IPS-18c (cell line): Measurements from ENCODE around the gene CHRNA4.

Experiments
- H3K4me3 ChIP-seq: 2 replicates; pipeline ENCODE4 v1.7.0; 2013; ENCODE audit warnings: low read depth, mild to moderate bottlenecking, low read length, moderate library complexity; ENCODE audit not compliant: insufficient read depth
- H3K9me3 ChIP-seq: one replicate; pipeline ENCODE4 v1.6.1; 2013; ENCODE audit warnings: mild to moderate bottlenecking, low read length, moderate library complexity; ENCODE audit not compliant: control insufficient read depth, insufficient read depth

The CHRNA4 gene

DNA sequence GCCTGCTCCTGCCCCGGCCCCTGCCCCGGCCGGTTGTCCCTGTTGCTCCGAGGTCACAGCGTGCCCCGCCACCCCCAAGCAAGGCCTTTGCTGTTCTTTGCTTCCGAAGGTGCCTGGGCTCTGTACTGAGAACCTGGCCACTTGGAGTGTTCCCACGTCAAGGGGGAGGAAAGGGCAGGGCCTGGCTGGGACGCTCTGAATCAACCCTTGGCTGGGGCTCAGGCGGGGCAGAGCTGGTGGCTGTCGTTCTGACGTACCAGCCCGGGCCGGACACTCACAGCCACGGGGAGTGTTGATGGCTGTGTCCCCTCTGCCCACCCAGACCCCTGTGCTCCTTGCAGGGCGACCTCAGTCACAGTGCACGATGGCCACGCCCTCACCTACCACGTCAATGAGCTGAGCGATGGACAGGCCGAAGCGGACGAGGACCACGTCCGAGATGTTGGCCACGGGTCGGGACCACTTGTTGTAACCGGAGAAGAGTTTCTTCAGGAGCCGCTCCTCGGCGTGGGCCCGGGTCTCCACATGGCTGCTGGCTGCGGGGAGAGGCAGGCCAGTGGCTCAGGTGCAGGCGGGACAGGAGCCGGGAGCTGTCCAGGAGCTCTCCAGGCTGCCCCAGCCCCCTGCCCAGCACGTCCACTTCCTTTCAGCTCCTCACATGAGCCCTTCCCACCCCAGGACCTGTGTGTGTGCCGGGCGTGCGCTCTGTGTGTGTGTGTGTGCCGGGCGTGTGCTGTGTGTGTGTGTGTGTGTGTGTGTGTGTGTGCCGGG, 1.8 kb downstream of the CHRNA4 start:
- no peak overlapping the region for H3K4me3 ChIP-seq

DNA sequence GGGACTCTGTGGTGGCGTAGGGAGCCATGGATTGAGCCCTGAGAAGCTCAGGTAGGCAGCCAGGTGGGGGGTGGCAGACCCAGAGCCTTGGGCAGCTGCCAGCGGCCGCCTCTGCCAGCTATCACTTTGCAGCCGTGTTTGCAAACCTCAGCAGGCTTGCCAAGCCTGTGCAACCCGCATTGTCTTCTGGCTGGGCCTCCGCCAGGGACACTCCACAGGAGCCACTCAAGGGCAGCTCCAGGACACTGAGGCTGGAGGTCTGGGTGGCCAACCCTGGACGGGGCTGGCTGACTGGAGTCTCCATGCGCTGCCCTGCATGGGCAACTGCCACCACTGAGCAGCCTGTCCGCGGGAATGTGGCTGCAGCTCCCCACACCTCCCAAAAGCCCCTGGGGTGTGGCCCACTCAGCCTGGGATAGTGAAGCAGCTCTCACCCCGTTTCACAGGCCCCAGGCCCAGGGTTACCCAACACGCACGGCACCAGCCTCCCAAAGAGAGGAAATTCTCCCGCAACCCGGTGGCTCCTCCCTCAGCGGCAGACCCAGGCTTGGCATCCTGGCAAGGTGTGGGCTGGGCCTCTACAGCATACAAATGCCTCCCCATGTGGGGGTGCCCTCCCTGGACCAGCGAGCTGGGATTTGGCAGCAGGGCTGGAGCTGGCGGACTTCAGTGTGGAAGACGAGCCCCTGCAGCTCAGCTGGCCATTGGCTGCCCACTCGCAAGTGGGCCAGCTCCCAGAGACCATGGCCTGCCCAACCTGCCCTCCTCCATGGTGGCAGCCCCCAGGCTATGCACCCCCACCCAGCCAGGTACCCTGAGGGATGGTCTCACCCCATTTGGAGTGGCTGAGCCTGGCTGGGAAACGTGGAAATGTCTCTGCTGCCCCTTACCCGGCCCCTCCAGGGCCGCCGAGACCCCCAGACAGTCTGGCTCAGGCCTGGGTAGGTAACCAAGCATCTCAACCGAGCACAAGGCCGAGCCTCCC, 2.9 kb downstream of the CHRNA4 start:
- no peak overlapping the region for H3K4me3 ChIP-seq

More for the DNA sequence above, 1.8 kb downstream of the CHRNA4 start:
- H3K9me3 ChIP-seq = no peaks in the 10 kb centered on the region

GRCh38 chr20:63356931-63357879, 3.9 kb downstream of the CHRNA4 start:
- no peaks in the 10 kb centered on the region for H3K9me3 ChIP-seq

More for the DNA sequence above, 2.9 kb downstream of the CHRNA4 start:
- H3K9me3 ChIP-seq = no peaks in the 10 kb centered on the region

GRCh38 chr20:63356511-63356910, 4.6 kb downstream of the CHRNA4 start:
- Histone ChIP-seq H3K9me3 (no peaks in the 10 kb centered on the region), H3K4me3 (no peak overlapping the region)

More at GRCh38 chr20:63356931-63357879, 3.9 kb downstream of the CHRNA4 start:
- H3K4me3 ChIP-seq = no peak overlapping the region

GRCh38 chr20:63355781-63356295, 5.3 kb downstream of the CHRNA4 start:
- H3K9me3 ChIP-seq = no peaks in the 10 kb centered on the region
- H3K4me3 ChIP-seq = no peak overlapping the region

DNA sequence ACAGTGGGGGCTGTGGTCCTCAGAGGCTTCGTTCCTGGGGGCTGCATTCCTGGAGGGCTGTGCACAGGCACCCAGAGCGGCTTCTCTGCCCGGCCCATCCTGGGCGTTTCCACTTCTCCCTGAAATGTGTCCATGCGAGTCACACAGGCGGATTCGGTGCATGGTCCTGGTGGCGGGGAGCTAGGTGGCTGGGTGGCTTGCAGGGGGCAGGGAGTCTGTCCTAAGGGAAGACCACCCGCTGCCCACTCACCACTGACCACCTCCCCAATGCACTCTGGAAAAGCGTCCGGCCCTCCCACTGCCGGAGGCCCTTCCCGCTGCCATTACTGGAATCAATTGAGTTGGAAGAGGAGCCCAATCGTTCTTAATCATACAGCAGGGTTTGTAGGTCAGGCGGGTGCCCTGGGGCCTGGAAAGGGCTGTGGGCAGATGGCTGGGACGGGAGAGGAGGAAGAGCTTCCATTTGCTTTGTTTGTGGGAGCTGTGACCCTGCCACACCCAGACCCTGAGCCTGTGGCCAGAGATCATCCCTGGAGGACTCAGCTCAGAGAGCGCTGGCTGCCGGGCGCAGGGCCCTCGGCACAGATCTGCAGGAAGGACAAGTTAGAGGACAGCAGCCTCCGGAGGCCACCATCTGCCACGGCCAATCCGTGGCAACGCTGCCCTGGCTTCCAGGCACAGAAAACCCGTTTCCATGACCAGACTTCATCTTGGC, 6.4 kb downstream of the CHRNA4 start:
- H3K4me3 ChIP-seq = no peak overlapping the region
- no peaks in the 10 kb centered on the region for H3K9me3 ChIP-seq

DNA sequence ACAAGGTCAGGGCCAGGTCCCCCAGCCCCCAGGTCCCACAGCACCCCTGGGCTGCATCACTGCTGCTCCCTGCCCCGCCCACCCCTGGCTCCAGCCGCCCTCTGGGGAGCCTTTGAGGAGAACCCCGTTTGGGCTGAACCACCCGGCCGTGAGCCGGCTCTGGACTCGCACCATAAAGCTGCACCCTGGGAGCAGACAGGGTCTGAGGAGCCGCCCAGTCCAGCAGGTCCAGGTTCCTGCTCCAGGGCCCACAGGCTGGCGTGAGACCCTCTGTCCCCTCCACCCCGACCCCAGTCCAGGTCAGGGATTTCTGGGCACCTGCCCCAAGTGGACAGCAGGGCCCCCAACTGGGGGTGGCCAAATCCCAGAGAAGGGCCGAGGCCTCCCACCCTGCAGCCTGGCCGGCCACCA, 8.3 kb downstream of the CHRNA4 start:
- Histone ChIP-seq H3K9me3 (no peaks in the 10 kb centered on the region), H3K4me3 (no peak overlapping the region)

DNA sequence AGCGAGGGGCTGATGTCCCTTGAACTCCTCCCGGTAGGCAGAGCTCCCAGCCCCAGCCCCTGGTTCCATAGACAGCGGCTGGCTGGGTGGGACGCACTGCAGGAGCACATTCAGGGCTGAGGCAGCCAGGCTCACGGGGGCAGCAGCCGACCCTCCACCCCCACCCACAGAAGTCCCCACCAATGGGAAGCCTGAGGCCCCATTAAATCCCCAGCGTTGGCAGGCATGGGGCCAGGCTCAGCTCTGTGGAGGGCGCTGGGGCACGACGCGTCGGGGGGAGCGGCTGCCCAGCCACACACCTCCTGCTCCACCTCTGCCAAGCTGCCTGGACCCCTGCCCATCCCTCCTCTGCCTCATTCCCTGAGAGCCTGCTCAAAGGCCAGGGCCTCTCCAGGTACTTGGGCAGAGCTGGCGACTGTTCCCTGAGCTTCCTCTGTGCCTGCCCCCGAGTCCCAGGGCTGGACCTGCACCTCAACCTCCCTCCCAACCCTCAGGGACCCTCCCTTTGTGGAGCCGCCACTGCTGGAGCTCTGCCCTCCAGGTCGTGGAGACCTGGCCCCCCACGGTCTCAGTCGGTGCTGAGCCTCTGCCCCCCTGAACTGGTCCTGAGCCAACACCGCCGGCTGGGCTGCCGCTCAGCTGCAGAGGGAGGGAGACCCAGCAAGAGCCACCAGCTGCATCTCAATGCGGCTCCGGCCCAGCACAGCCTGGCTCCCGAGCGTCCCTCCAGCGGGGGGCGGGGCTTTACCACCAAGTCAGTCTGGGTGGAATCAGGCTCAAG, 9.1 kb downstream of the CHRNA4 start:
- Histone ChIP-seq H3K9me3 (no peaks in the 10 kb centered on the region), H3K4me3 (no peak overlapping the region)

DNA sequence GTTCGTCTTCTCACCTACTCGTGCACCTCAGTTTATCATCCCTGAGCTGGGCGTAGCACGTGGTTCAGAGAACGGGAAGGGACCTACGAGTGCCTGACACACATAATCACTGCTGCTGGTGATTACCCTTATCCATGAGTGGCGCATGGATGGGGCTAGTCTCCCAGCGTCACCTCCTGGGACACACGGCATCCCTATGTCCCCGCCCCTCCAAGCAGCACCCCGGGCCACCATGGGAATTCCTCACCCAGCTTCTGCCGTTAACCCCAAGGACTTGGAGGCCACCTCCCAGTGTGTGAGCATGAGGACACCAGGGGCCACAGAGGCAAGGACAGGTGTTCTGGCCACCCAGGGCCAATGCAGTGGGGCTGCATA, 9.8 kb downstream of the CHRNA4 start:
- no peak overlapping the region for H3K4me3 ChIP-seq
- no peaks in the 10 kb centered on the region for H3K9me3 ChIP-seq

DNA sequence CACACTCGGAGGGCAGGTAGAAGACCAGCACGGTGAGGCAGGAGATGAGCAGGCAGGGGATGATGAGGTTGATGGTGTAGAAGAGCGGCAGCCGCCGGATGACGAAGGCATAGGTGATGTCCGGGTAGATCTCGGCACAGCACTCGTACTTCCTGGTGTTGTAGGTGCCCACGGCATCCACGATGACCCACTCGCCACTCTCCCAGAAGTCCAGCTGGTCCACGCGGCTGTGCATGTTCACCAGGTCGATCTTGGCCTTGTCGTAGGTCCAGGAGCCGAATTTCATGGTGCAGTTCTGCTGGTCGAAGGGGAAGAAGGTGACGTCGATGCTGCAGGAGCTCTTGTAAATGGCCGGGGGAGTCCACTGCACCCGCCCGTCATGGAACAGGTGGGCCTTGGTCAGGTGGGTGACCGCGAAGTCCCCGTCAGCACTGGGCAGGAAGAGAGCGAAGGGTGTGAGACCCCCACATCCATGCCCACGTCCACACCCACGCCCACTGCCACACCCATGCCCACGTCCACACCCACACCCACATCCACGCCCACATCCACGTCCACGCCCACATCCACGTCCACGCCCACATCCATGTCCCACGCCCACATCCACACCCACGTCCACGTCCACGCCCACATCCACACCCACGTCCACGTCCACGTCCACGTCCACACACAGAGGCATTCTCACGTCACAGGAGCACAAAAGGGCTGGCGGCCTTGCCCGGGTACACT, 10.4 kb downstream of the CHRNA4 start:
- Histone ChIP-seq H3K4me3 (no peak overlapping the region), H3K9me3 (no peaks in the 10 kb centered on the region)

GRCh38 chr20:63350196-63350595, 11.0 kb downstream of the CHRNA4 start:
- no peak overlapping the region for H3K4me3 ChIP-seq
- no peaks in the 10 kb centered on the region for H3K9me3 ChIP-seq

DNA sequence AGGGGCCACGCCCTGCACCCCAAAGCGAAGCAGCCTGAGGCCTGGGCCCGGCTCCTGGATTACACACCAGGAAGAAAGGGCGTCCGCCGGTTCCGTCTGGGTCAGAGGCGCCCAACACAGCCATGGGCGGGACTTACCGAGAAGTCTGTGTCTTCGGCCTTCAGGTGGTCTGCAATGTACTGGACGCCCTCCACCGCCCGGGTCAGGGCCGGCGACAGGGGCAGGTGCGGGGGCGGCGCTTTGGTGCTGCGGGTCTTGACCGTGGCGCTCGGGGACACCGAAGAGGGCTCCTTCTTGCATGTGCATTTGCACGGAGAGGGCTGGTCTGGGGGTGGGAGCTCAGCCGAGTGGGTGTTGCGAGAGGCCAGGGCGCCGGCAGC, 11.6 kb downstream of the CHRNA4 start:
- Histone ChIP-seq H3K4me3 (no peak overlapping the region), H3K9me3 (no peaks in the 10 kb centered on the region)

GRCh38 chr20:63348828-63349515, 12.2 kb downstream of the CHRNA4 start:
- Histone ChIP-seq H3K4me3 (no peak overlapping the region), H3K9me3 (no peaks in the 10 kb centered on the region)

DNA sequence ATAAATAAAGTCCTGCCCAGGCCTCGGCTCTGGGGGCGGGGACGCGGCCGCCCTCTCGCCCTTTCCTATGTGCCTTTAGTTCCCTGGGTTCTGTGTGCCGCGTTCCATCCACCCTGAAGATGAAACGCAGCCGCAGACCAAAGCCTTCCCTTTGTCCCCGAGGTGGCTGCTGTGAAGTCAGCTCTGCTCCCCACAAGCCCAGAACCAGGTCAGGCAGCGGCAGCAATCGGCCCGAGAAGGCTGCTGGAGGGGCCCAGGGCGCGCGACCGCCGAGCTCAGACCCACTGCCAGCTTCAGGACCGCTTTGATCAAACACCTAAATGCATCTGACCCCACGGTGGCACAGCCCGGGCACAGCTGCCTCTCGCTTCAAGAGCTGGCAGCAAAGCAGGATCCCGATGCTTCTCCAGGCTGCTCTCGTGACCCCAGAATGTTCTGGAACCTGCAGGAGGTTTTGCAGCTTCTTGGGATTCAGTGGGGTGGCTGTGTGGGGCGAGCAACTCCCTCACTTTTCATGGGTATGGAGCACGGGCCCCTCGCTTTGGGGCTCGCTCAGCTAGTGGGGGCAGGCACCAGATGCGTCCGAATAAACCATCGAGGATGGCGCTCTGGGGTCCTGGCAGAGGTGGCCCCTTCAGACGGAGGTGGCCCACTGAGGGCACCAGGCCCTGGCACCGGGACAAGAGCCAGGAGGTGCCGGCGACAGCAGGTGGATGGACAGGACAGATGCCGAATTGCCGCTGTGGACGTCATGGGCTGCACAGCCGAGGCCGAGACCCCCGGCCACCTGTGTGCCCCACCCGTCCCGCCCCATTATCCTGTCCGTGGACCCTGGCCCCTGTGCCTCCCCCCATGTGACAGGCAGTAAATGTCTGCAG, 13.0 kb downstream of the CHRNA4 start:
- no peak overlapping the region for H3K4me3 ChIP-seq
- H3K9me3 ChIP-seq = no peaks in the 10 kb centered on the region
